A549 (cell line): ENCODE data around the gene F2R. TPM values are rescaled to one million over a fixed set of nuclear protein-coding genes. Genes with fewer than 3 reads are reported as not detected.

Source experiments
- ATAC-seq, 2 experiments: fragments of 200-7000 bp in 1 of 2; fragments of >200 bp in 1 of 2; cut with Nextera tagmentation in 1 of 2; cut with Tn5 transposase in 1 of 2; 3 replicates each; pipeline versions ENCODE4 v1.8.0 to v1.9.1; 2018 to 2020; ENCODE audit warnings: mild to moderate bottlenecking in 1 of 2, moderate library complexity in 1 of 2
- CTCF ChIA-PET: fragments of 300-600 bp; sonication (Branson Sonifier 250); formaldehyde crosslinking; extraction: SDS; loops from one replicate; lab custom pipeline; 2021; ENCODE audit warnings: antibody characterized with exemption, inconsistent platforms; lab: Yijun Ruan, JAX
- POLR2A ChIA-PET: fragments of 350-600 bp; formaldehyde crosslinking; extraction: SDS; loops from one replicate; lab custom pipeline; 2021; ENCODE audit warnings: antibody characterized with exemption, inconsistent platforms; lab: Yijun Ruan, JAX
- DNase-seq, 2 experiments: peaks; one replicate each; pipeline versions ENCODE4 v3.0.0 to v3.0.0-alpha.2; 2011 to 2016; ENCODE audit warnings: low read depth in 1 of 2, low spot score in 1 of 2
- FAIRE-seq: peaks from 2 replicates; lab custom pipeline; 2011; peaks lifted over from hg19 to GRCh38; lab: Jason Lieb, UNC
- H3K27ac ChIP-seq, 2 experiments: fragments of >200 bp; sonication (Bioruptor Twin); formaldehyde crosslinking; 3 replicates each; pipeline ENCODE4 v1.5.1; 2016 to 2017
- H3K4me1 ChIP-seq: fragments of >200 bp; sonication (Bioruptor Twin); formaldehyde crosslinking; 3 replicates; pipeline ENCODE4 v1.6.1; 2016
- H3K4me2 ChIP-seq: fragments of >200 bp; sonication (Bioruptor Twin); formaldehyde crosslinking; 3 replicates; pipeline ENCODE4 v1.6.1; 2016
- H3K4me3 ChIP-seq: fragments of >200 bp; sonication (Bioruptor Twin); formaldehyde crosslinking; 3 replicates; pipeline ENCODE4 v1.5.1; 2016
- H3K9me3 ChIP-seq: fragments of >200 bp; sonication (Bioruptor Twin); formaldehyde crosslinking; 3 replicates; pipeline ENCODE4 v1.6.1; 2016
- BHLHE40 ChIP-seq: IDR thresholded peaks from 2 replicates; pipeline ENCODE4 v1.6.1; 2012; ENCODE audit warnings: low read depth, low read length, inconsistent platforms
- CEBPB ChIP-seq, 2 experiments: fragments of >200 bp in 1 of 2; sonication (Bioruptor Twin) in 1 of 2; formaldehyde crosslinking in 1 of 2; IDR thresholded peaks; 2 replicates each; pipeline ENCODE4 v1.6.1; 2012 to 2016
- CHD4 ChIP-seq: fragments of 200-600 bp; sonication (generic); IDR thresholded peaks from 2 replicates; pipeline ENCODE4 v1.6.1; 2016; ENCODE audit warnings: antibody characterized with exemption, mild to moderate bottlenecking, borderline replicate concordance
- EHF ChIP-seq: fragments of 250-450 bp; sonication (Bioruptor Pico); IDR thresholded peaks from 2 replicates; pipeline ENCODE4 v1.5.0; 2020; ENCODE audit warnings: mild to moderate bottlenecking
- EHMT2 ChIP-seq: fragments of 200-600 bp; sonication (generic); IDR thresholded peaks from 2 replicates; pipeline ENCODE4 v1.6.1; 2016; ENCODE audit warnings: antibody characterized with exemption, low read depth, mild to moderate bottlenecking, moderate library complexity
- ELK1 ChIP-seq: fragments of 150-350 bp; IDR thresholded peaks from 2 replicates; pipeline ENCODE4 v1.6.1; 2014; ENCODE audit warnings: low read depth, mild to moderate bottlenecking, low read length
- EP300 ChIP-seq, 2 experiments: fragments of >200 bp; sonication (Bioruptor Twin); formaldehyde crosslinking; IDR thresholded peaks; 2 replicates in 1 of 2; 3 replicates in 1 of 2; pipeline ENCODE4 v1.6.1; 2016 to 2017
- FOSL2 ChIP-seq, 2 experiments: fragments of 450-650 bp in 1 of 2; fragments of >200 bp in 1 of 2; sonication (Bioruptor Twin) in 1 of 2; formaldehyde crosslinking; IDR thresholded peaks; 2 replicates each; pipeline versions ENCODE4 v1.5.0 to v1.6.1; 2016 to 2020; ENCODE audit warnings: mild to moderate bottlenecking in 1 of 2, moderate library complexity in 1 of 2
- HEYL ChIP-seq: fragments of 250-450 bp; sonication (Bioruptor Pico); IDR thresholded peaks from 2 replicates; pipeline ENCODE4 v1.8.0; 2021; ENCODE audit warnings: mild to moderate bottlenecking, moderate library complexity
- HOXB13 ChIP-seq: fragments of 250-450 bp; sonication (Bioruptor Pico); IDR thresholded peaks from 2 replicates; pipeline ENCODE4 v1.5.0; 2020; ENCODE audit warnings: low read depth, mild to moderate bottlenecking, moderate library complexity
- HOXB5 ChIP-seq: fragments of 250-450 bp; sonication (Bioruptor Pico); IDR thresholded peaks from 2 replicates; pipeline ENCODE4 v1.5.0; 2020; ENCODE audit warnings: mild to moderate bottlenecking, moderate library complexity
- KDM5A ChIP-seq: fragments of 200-600 bp; sonication (generic); IDR thresholded peaks from 2 replicates; pipeline ENCODE4 v1.6.1; 2016; ENCODE audit warnings: antibody characterized with exemption, mild to moderate bottlenecking
- POLR2A ChIP-seq: IDR thresholded peaks from 2 replicates; pipeline ENCODE4 v1.6.1; 2012; ENCODE audit warnings: mild to moderate bottlenecking, low read length
- RAD21 ChIP-seq, 2 experiments: fragments of >200 bp in 1 of 2; sonication (Bioruptor Twin) in 1 of 2; formaldehyde crosslinking in 1 of 2; IDR thresholded peaks in 1 of 2; conservative IDR thresholded peaks in 1 of 2; 2 replicates in 1 of 2; 3 replicates in 1 of 2; pipeline ENCODE4 v1.6.1; 2012 to 2018; ENCODE audit warnings: inconsistent platforms in 1 of 2
- RARB ChIP-seq: fragments of 250-450 bp; sonication (Bioruptor Pico); IDR thresholded peaks from 2 replicates; pipeline ENCODE4 v1.8.0; 2021; ENCODE audit warnings: mild to moderate bottlenecking, moderate library complexity
- SREBF2 ChIP-seq: fragments of 450-650 bp; IDR thresholded peaks from 2 replicates; pipeline ENCODE4 v1.6.1; 2014; ENCODE audit warnings: mild to moderate bottlenecking, moderate library complexity
- TFCP2L1 ChIP-seq: fragments of 250-450 bp; sonication (Bioruptor Pico); IDR thresholded peaks from 2 replicates; pipeline ENCODE4 v1.5.0; 2021; ENCODE audit warnings: mild to moderate bottlenecking
- WGBS: methylation state at CpG from one replicate; pipeline ENCODE4 v1.1.6; 2017; ENCODE audit errors: missing lambda C conversion rate; 5-methylcytosine and 5-hydroxymethylcytosine counted together
- polyA plus RNA-seq, 4 experiments: library from polyadenylated mRNA; depleted of rRNA in 3 of 4; stranded (reverse); fragments of >200 nt; fragmentation: RNase III in 1 of 4; extraction: RNeasy Plus Mini Kit Qiagen cat#74134 plus additional on column Dnase treatment in 1 of 4; gene quantifications; 2 replicates in 3 of 4; 3 replicates in 1 of 4; pipeline ENCODE4 v1.2.3, GENCODE V29; 2011 to 2017

F2R gene
- polyA plus RNA-seq, 2 of the 4 experiments (the other 2 are of a cell fraction) = 30.4 to 114 TPM

DNA sequence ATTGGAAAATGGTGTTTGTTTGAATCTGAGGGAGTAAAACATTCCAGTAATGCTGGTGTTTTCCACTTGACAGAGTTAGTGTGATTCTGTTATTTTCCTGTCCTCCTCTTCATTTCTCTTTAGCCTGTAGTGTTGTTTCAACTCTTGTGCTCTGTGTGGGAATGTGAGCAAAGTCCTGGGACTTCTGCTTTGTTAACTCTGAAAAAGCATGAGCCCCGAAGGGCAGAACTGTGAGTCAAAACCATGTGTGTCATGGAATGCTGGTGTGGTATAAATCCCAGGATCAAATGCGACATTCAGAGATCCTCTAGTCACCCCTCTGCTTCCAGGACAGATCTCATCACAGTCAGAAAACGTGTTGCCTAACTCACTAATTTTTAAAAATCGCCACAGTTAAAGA lies 8.9 kb downstream of the F2R start:
- peaks cover 19% of the 10 kb centered on the region for H3K9me3 ChIP-seq
- peak; percentile 62 to 79 for ATAC-seq
- no peak overlapping the region for H3K4me3 ChIP-seq
- peaks cover 15% of the 10 kb centered on the region for H3K4me1 ChIP-seq
- no peak for FAIRE-seq
- H3K4me2 ChIP-seq = peak overlapping the region; percentile 57
- H3K27ac ChIP-seq = peak overlapping the region; percentile 33 to 38; a peak in 4 of 6 replicates
- CTCF ChIA-PET = interaction anchor here (0.6 to 2.8 kb wide), 3 partner anchors 8 to 72 kb away, joined by 3 to 17 read pairs (median 5); no protein-coding TSS in a partner anchor
- TF ChIP-seq FOSL2 (IDR thresholded peaks at IDR 0.05) = no peak
- TF ChIP-seq FOSL2 (CRISPR knock-in tag; IDR thresholded peaks at IDR 0.05) = peak; percentile 19; the same call in 1 of the 2 replicates
- no peak for TF ChIP-seq BHLHE40
- TF ChIP-seq TFCP2L1 = no peak
- TF ChIP-seq HOXB13 (CRISPR knock-in tag) = no peak
- no peak for TF ChIP-seq CHD4
- POLR2A ChIA-PET = no interaction called here
- WGBS = 40% methylated on average over 4 of the region's 4 CpGs
- DNase-seq = peak; percentile 35 to 44

DNA sequence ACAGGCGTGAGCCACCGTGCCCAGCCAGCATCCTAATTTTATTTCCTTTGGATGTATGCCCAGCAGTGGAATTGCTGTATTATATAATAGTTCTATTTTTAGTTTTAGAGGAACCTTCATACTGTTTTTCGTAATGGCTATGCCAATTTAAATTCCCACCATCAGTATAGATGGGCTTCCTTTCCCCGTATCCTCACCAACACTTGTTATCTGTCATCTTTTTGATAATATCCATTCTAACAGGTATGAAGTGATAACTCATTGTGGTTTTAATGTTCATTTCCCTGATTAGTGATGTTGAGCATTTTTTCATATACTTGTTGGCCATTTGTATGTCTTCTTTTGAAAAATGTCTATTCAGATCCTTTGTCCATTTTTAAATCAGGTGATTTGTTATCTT lies 13.0 kb downstream of the F2R start:
- Histone ChIP-seq H3K9me3 (peaks cover 31% of the 10 kb centered on the region), H3K4me2 (no peak overlapping the region)
- FAIRE-seq (no peak), DNase-seq (no peak)
- TF ChIP-seq ELK1 (no peak), EHF (CRISPR knock-in tag) (no peak), RARB (CRISPR knock-in tag) (no peak), POLR2A (no peak), BHLHE40 (no peak), SREBF2 (no peak), CEBPB (IDR thresholded peaks at IDR 0.05) (no peak), CHD4 (no peak), HOXB13 (CRISPR knock-in tag) (no peak), EP300 (IDR thresholded peaks at IDR 0.05) (no peak)
- TF ChIP-seq, all 56 proteins: peak for 0
- POLR2A ChIA-PET = no interaction called here
- H3K4me3 ChIP-seq = no peak overlapping the region
- ATAC-seq = no peak
- peaks cover 15% of the 10 kb centered on the region for H3K4me1 ChIP-seq
- WGBS = 92% methylated on average over 4 of the region's 4 CpGs
- no peak overlapping the region for H3K27ac ChIP-seq
- CTCF ChIA-PET = interaction anchor here (0.9 to 1.8 kb wide), 2 partner anchors 12 to 45 kb away, joined by 3 to 8 read pairs; no protein-coding TSS in a partner anchor

GRCh38 chr5:76729373-76730290 lies 13.7 kb downstream of the F2R start:
- CTCF ChIA-PET = interaction anchor here (0.9 to 1.8 kb wide), 3 partner anchors 13 to 128 kb away, joined by 3 to 8 read pairs (median 3); no protein-coding TSS in a partner anchor
- no peak for DNase-seq
- FAIRE-seq = no peak
- Histone ChIP-seq H3K4me2 (no peak overlapping the region), H3K27ac (no peak overlapping the region), H3K9me3 (peaks cover 31% of the 10 kb centered on the region), H3K4me1 (peaks cover 9% of the 10 kb centered on the region), H3K4me3 (no peak overlapping the region)
- POLR2A ChIA-PET = no interaction called here
- WGBS = 86% methylated on average over 5 of the region's 5 CpGs
- TF ChIP-seq BHLHE40 = no peak
- TF ChIP-seq RAD21 (conservative IDR thresholded peaks at IDR 0.05 in 1 of 2, IDR thresholded peaks at IDR 0.05 in 1 of 2) = no peak
- TF ChIP-seq HOXB13 (CRISPR knock-in tag) = no peak
- no peak for ATAC-seq

- 93% methylated on average over 15 of the region's 15 CpGs for WGBS
- FAIRE-seq = no peak
- peaks cover 20% of the 10 kb centered on the region for H3K4me1 ChIP-seq
- no peak overlapping the region for H3K4me3 ChIP-seq
- CTCF ChIA-PET = interaction anchor here (0.6 to 2.3 kb wide), 6 partner anchors 13 to 345 kb away, joined by 3 to 7 read pairs (median 3); partner anchors contain the start of gene F2R
- H3K27ac ChIP-seq = no peak overlapping the region
- no peak overlapping the region for H3K4me2 ChIP-seq
- POLR2A ChIA-PET = no interaction called here
- H3K9me3 ChIP-seq = peaks cover 28% of the 10 kb centered on the region
- no peak for DNase-seq
- ATAC-seq = no peak; a peak in 1 of 6 replicates
- no peak for TF ChIP-seq HOXB5
- no peak for TF ChIP-seq EHMT2
- TF ChIP-seq KDM5A = no peak
- no peak for TF ChIP-seq HEYL (CRISPR knock-in tag)
- no peak for TF ChIP-seq RARB (CRISPR knock-in tag)
Observed at GRCh38 chr5:76732405-76733048, 16.6 kb downstream of the F2R start.
